Measurements from ENCODE around the gene CCSER1.

Gene CCSER1

GRCh38 chr4:90163872-90164271 is 36.7 kb downstream of the CCSER1 start:
- Histone ChIP-seq H3K36me3 (ENCODE audit: control insufficient read depth, insufficient read depth, low read length) (no peaks in the 10 kb centered on the region), H3K9me3 (ENCODE audit: control insufficient read depth, low read length) (no peaks in the 10 kb centered on the region), H3K4me3 (ENCODE audit: extremely low read depth, insufficient read depth, low read length, poor library complexity, severe bottlenecking) (no peak overlapping the region), H3K27ac (ENCODE audit: low read depth, low read length, severe bottlenecking) (no peak overlapping the region), H3K4me1 (ENCODE audit: control insufficient read depth, insufficient read depth, low read length, poor library complexity, severe bottlenecking) (no peaks in the 10 kb centered on the region)
- no CpG with 5 or more reads among the region's 1 CpG for WGBS, 2 experiments (ENCODE audit: insufficient coverage in 2 of 2)

GRCh38 chr4:90165883-90166282 is 38.7 kb downstream of the CCSER1 start:
- Histone ChIP-seq H3K27ac (ENCODE audit: low read depth, low read length, severe bottlenecking) (no peak overlapping the region), H3K4me1 (ENCODE audit: control insufficient read depth, insufficient read depth, low read length, poor library complexity, severe bottlenecking) (no peaks in the 10 kb centered on the region), H3K4me3 (ENCODE audit: extremely low read depth, insufficient read depth, low read length, poor library complexity, severe bottlenecking) (no peak overlapping the region), H3K9me3 (ENCODE audit: control insufficient read depth, low read length) (no peaks in the 10 kb centered on the region), H3K36me3 (ENCODE audit: control insufficient read depth, insufficient read depth, low read length) (no peaks in the 10 kb centered on the region)
- 95 to 100% methylated on average over 1 to 4 of the region's 5 CpGs for WGBS, 2 experiments (ENCODE audit: insufficient coverage in 2 of 2)

DNA sequence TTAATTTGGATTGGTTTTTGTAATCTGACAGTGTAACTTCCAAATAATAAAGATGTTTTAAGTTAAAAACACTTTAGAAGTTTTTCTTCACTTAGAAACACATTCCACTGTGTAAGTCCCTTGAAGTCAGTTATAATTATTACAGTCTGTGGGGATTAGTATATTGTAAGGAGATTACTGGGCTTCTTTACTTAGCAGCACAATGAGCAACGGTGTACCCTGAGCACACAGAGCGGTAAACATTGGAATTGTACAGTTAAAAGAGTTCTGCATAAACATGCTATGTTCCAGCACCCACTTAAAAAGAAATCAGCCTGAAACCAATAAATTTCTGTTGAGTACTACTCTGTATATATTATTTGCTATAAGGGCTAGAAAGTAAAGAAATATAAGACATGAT is 44.3 kb downstream of the CCSER1 start:
- H3K36me3 ChIP-seq (ENCODE audit: control insufficient read depth, insufficient read depth, low read length) = no peaks in the 10 kb centered on the region
- no peaks in the 10 kb centered on the region for H3K4me1 ChIP-seq (ENCODE audit: control insufficient read depth, insufficient read depth, low read length, poor library complexity, severe bottlenecking)
- H3K27ac ChIP-seq (ENCODE audit: low read depth, low read length, severe bottlenecking) = no peak overlapping the region
- no peak overlapping the region for H3K4me3 ChIP-seq (ENCODE audit: extremely low read depth, insufficient read depth, low read length, poor library complexity, severe bottlenecking)
- 83% methylated on average over 2 of the region's 2 CpGs; no CpG with 5 or more reads in 1 of the 2 experiments for WGBS, 2 experiments (ENCODE audit: insufficient coverage in 2 of 2)
- H3K9me3 ChIP-seq (ENCODE audit: control insufficient read depth, low read length) = no peaks in the 10 kb centered on the region

DNA sequence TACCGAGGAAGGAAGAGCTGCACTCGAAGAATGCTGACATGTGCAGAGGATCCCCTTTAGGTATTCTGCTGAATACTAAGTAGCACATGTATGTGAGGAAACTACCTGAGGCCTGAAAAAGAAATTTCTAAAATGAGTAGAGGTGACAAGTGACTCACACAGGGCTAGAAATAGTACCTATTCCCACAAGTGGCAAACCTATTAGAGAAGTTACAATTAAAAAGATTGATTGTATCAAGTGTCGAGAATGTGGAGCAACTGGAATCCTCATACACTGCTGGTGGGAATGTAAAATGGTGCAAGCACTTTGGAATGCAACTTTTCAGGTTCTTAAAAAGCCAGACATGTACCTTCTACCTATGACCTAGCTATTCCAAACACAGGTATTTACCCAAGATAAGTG is 47.4 kb downstream of the CCSER1 start:
- H3K4me3 ChIP-seq (ENCODE audit: extremely low read depth, insufficient read depth, low read length, poor library complexity, severe bottlenecking) = no peak overlapping the region
- H3K4me1 ChIP-seq (ENCODE audit: control insufficient read depth, insufficient read depth, low read length, poor library complexity, severe bottlenecking) = no peaks in the 10 kb centered on the region
- H3K27ac ChIP-seq (ENCODE audit: low read depth, low read length, severe bottlenecking) = no peak overlapping the region
- no peaks in the 10 kb centered on the region for H3K9me3 ChIP-seq (ENCODE audit: control insufficient read depth, low read length)
- no peaks in the 10 kb centered on the region for H3K36me3 ChIP-seq (ENCODE audit: control insufficient read depth, insufficient read depth, low read length)
- 84 to 90% methylated on average over 2 of the region's 3 CpGs for WGBS, 2 experiments (ENCODE audit: insufficient coverage in 2 of 2)

DNA sequence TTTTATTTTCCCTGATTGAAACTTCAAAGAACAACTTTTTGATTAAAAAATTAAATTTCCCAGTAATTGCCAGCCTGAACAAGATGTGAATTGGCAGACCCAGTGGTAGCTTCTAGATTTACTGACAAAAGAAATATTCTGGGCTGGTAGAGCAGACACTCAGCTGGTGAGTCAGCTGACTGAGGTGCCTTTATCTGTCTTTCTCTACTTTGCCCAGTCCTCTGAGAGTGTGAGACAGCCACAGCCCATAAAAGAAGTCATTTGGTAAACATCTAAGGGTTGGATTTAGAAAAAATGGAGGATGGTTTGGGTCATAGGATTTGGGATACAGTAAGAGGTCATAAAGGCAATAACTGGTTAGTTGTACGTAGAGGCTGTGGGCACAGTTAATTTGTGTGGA is 54.5 kb downstream of the CCSER1 start:
- 88% methylated on average over 1 of the region's 1 CpG; no CpG with 5 or more reads in 1 of the 2 experiments for WGBS, 2 experiments (ENCODE audit: insufficient coverage in 2 of 2)
- H3K4me1 ChIP-seq (ENCODE audit: control insufficient read depth, insufficient read depth, low read length, poor library complexity, severe bottlenecking) = no peaks in the 10 kb centered on the region
- no peaks in the 10 kb centered on the region for H3K9me3 ChIP-seq (ENCODE audit: control insufficient read depth, low read length)
- H3K4me3 ChIP-seq (ENCODE audit: extremely low read depth, insufficient read depth, low read length, poor library complexity, severe bottlenecking) = no peak overlapping the region
- no peaks in the 10 kb centered on the region for H3K36me3 ChIP-seq (ENCODE audit: control insufficient read depth, insufficient read depth, low read length)
- H3K27ac ChIP-seq (ENCODE audit: low read depth, low read length, severe bottlenecking) = no peak overlapping the region

DNA sequence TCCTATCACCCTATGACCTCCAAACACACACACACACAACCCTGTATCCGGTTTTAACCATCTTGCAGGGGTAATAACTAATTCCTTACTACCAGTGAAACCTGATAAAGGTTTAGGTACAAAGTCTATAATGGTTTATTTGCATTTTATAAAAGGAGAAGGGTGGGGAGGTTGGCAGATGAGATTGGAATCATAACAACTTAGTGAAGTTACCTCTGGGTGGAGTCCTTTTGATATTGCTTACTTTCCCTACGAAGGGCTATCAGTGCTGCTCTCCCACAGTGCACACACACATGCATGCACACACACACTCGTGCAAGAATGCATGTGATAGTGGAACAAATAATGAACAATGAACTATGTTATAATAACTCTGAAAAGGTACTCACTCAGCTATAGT is 56.1 kb downstream of the CCSER1 start:
- no peaks in the 10 kb centered on the region for H3K9me3 ChIP-seq (ENCODE audit: control insufficient read depth, low read length)

DNA sequence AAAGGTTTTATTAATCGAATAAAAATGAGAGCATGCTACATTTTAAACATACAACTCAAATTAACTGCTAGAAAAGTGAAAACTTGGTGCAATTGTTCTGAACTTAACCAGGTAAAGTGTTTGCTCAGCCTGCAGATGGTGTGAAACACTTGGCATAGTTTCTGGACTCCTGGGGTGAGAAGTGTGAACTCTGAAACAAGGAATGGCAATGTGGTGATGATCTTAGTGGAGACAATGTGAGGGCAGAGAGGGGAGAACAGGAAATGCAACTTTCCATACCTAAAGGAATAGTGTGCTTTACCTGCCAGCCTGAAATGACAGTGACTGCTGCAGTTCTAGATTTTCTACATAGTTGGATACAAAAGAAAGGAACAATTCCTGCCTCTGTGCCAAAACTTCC is 57.4 kb downstream of the CCSER1 start:
- H3K27ac ChIP-seq (ENCODE audit: low read depth, low read length, severe bottlenecking) = no peak overlapping the region
- WGBS, 2 experiments (ENCODE audit: insufficient coverage in 2 of 2) = no CpG with 5 or more reads among the region's 1 CpG

More for the DNA sequence above, 56.1 kb downstream of the CCSER1 start:
- Histone ChIP-seq H3K27ac (ENCODE audit: low read depth, low read length, severe bottlenecking) (no peak overlapping the region), H3K4me1 (ENCODE audit: control insufficient read depth, insufficient read depth, low read length, poor library complexity, severe bottlenecking) (no peaks in the 10 kb centered on the region), H3K36me3 (ENCODE audit: control insufficient read depth, insufficient read depth, low read length) (no peaks in the 10 kb centered on the region), H3K4me3 (ENCODE audit: extremely low read depth, insufficient read depth, low read length, poor library complexity, severe bottlenecking) (no peak overlapping the region)
- WGBS, 2 experiments (ENCODE audit: insufficient coverage in 2 of 2) = no CpG with 5 or more reads among the region's 3 CpGs

DNA sequence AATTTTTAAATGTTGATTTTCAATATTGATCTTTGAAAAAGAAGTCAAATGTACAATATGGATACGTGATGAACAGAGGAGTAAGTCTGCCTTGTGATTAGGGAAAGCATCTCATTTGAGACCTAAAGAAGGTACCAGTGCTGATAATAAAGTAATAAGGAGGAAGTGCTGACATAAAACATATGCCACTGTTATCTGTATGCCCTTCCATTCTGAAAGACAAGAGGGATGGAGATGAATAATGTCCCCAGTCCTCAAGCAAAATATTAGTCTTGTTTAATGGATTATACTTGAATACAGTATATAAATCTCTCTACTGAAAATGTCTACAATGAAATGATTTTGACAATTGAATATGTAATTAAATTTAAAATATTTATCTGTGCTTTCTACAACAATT is 58.2 kb downstream of the CCSER1 start:
- Histone ChIP-seq H3K27ac (ENCODE audit: low read depth, low read length, severe bottlenecking) (no peak overlapping the region), H3K4me3 (ENCODE audit: extremely low read depth, insufficient read depth, low read length, poor library complexity, severe bottlenecking) (no peak overlapping the region), H3K9me3 (ENCODE audit: control insufficient read depth, low read length) (no peaks in the 10 kb centered on the region), H3K4me1 (ENCODE audit: control insufficient read depth, insufficient read depth, low read length, poor library complexity, severe bottlenecking) (no peaks in the 10 kb centered on the region), H3K36me3 (ENCODE audit: control insufficient read depth, insufficient read depth, low read length) (no peaks in the 10 kb centered on the region)
- 67 to 100% methylated on average over 1 of the region's 1 CpG for WGBS, 2 experiments (ENCODE audit: insufficient coverage in 2 of 2)

More for the DNA sequence above, 57.4 kb downstream of the CCSER1 start:
- Histone ChIP-seq H3K9me3 (ENCODE audit: control insufficient read depth, low read length) (no peaks in the 10 kb centered on the region), H3K4me1 (ENCODE audit: control insufficient read depth, insufficient read depth, low read length, poor library complexity, severe bottlenecking) (no peaks in the 10 kb centered on the region), H3K36me3 (ENCODE audit: control insufficient read depth, insufficient read depth, low read length) (no peaks in the 10 kb centered on the region), H3K4me3 (ENCODE audit: extremely low read depth, insufficient read depth, low read length, poor library complexity, severe bottlenecking) (no peak overlapping the region)

DNA sequence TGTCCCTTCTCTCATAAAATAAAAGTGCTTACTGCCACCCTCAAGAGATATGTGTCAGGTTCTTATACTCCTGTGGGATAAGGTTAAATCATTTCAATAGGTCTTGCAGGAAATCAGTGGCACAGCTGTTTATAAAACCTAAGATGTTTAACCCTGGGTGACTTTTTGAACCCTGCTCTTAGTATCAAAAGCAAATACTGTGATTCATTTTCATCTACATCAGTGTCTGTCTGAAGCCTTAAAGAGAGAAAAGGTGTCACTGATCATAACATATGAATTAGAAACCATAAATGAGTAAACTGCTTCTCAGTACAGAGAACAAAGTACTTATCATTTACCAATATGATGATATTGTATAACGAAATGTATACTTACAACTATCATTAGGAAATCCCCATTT is 59.0 kb downstream of the CCSER1 start:
- WGBS, 2 experiments (ENCODE audit: insufficient coverage in 2 of 2) = no CpG with 5 or more reads among the region's 1 CpG
- H3K27ac ChIP-seq (ENCODE audit: low read depth, low read length, severe bottlenecking) = no peak overlapping the region
- no peaks in the 10 kb centered on the region for H3K4me1 ChIP-seq (ENCODE audit: control insufficient read depth, insufficient read depth, low read length, poor library complexity, severe bottlenecking)
- H3K4me3 ChIP-seq (ENCODE audit: extremely low read depth, insufficient read depth, low read length, poor library complexity, severe bottlenecking) = no peak overlapping the region
- H3K36me3 ChIP-seq (ENCODE audit: control insufficient read depth, insufficient read depth, low read length) = no peaks in the 10 kb centered on the region
- no peaks in the 10 kb centered on the region for H3K9me3 ChIP-seq (ENCODE audit: control insufficient read depth, low read length)

GRCh38 chr4:90187148-90187884 is 60.1 kb downstream of the CCSER1 start:
- 73 to 100% methylated on average over 1 to 3 of the region's 5 CpGs for WGBS, 2 experiments (ENCODE audit: insufficient coverage in 2 of 2)
- H3K4me3 ChIP-seq (ENCODE audit: extremely low read depth, insufficient read depth, low read length, poor library complexity, severe bottlenecking) = no peak overlapping the region
- H3K27ac ChIP-seq (ENCODE audit: low read depth, low read length, severe bottlenecking) = no peak overlapping the region
- H3K4me1 ChIP-seq (ENCODE audit: control insufficient read depth, insufficient read depth, low read length, poor library complexity, severe bottlenecking) = no peaks in the 10 kb centered on the region
- H3K9me3 ChIP-seq (ENCODE audit: control insufficient read depth, low read length) = no peaks in the 10 kb centered on the region
- no peaks in the 10 kb centered on the region for H3K36me3 ChIP-seq (ENCODE audit: control insufficient read depth, insufficient read depth, low read length)

DNA sequence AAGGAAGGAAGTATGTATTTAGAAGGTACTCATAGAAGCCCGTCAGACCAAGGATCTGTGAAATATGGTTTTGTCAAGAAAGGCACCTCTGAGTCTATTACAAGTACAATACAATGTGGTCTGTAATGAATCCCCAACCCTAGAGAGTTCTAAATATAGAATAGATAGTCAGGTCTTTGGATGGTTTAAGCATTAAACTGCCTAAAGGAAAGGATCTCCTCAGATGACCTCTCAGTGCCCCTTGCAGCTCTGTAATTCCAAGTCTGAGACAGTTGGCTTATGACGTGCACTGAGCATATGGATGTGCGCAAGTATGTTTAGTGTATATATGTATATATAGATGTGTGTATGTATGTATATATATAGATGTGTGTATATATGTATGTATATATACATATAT is 62.0 kb downstream of the CCSER1 start:
- no peaks in the 10 kb centered on the region for H3K36me3 ChIP-seq (ENCODE audit: control insufficient read depth, insufficient read depth, low read length)
- H3K27ac ChIP-seq (ENCODE audit: low read depth, low read length, severe bottlenecking) = no peak overlapping the region
- 83% methylated on average over 1 of the region's 3 CpGs; no CpG with 5 or more reads in 1 of the 2 experiments for WGBS, 2 experiments (ENCODE audit: insufficient coverage in 2 of 2)

More for the DNA sequence above, 62.0 kb downstream of the CCSER1 start:
- Histone ChIP-seq H3K9me3 (ENCODE audit: control insufficient read depth, low read length) (no peaks in the 10 kb centered on the region), H3K4me1 (ENCODE audit: control insufficient read depth, insufficient read depth, low read length, poor library complexity, severe bottlenecking) (no peaks in the 10 kb centered on the region), H3K4me3 (ENCODE audit: extremely low read depth, insufficient read depth, low read length, poor library complexity, severe bottlenecking) (no peak overlapping the region)

Measured in mesodermal cell (in vitro differentiated cells).